Calu3 (cell line): ENCODE measurements around the gene ACSBG1. TPM values are rescaled to one million over a fixed set of nuclear protein-coding genes. Genes with fewer than 3 reads are reported as not detected.
A peak's percentile ranks its signal among the peaks of the same experiment; 100 is the strongest.

Experiments
- BruUV-seq: library from RNA; stranded (reverse); fragments of 400-500 nt; replicated peaks from 2 replicates; lab custom pipeline; 2021; lab: Mats Ljungman, UMichigan
- CTCF ChIA-PET: fragments of 300-600 bp; sonication (Branson Sonifier 250); formaldehyde crosslinking; loops from one replicate; lab custom pipeline; 2022; ENCODE audit warnings: antibody characterized with exemption; lab: Charles Lee
- DNase-seq: peaks from one replicate; pipeline ENCODE4 v3.0.0; 2022
- H3K27ac Mint-ChIP-seq: one replicate; pipeline ENCODE4 v1.8.0; 2022; ENCODE audit warnings: mixed read lengths; ENCODE audit not compliant: unreplicated experiment
- H3K27me3 Mint-ChIP-seq: one replicate; pipeline ENCODE4 v1.8.0; 2022; ENCODE audit warnings: mixed read lengths; ENCODE audit not compliant: unreplicated experiment
- H3K36me3 Mint-ChIP-seq: one replicate; pipeline ENCODE4 v1.8.0; 2022; ENCODE audit warnings: mild to moderate bottlenecking, moderate library complexity, mixed read lengths; ENCODE audit not compliant: insufficient read depth, unreplicated experiment
- H3K4me1 Mint-ChIP-seq: one replicate; pipeline ENCODE4 v1.8.0; 2022; ENCODE audit warnings: mild to moderate bottlenecking, low read depth, mixed read lengths; ENCODE audit not compliant: unreplicated experiment
- H3K4me3 Mint-ChIP-seq: one replicate; pipeline ENCODE4 v1.8.0; 2022; ENCODE audit warnings: mild to moderate bottlenecking, low read depth, moderate library complexity, mixed read lengths; ENCODE audit not compliant: unreplicated experiment
- H3K9me3 Mint-ChIP-seq: one replicate; pipeline ENCODE4 v1.8.0; 2022; ENCODE audit warnings: low read depth, mixed read lengths; ENCODE audit not compliant: unreplicated experiment
- intact Hi-C: fragments of 100-400 bp; cut with micrococcal nuclease; formaldehyde crosslinking; loops from one replicate; pipeline ENCODE4 v1.10.0; 2022; ENCODE audit not compliant: unreplicated experiment
- total RNA-seq: library from RNA; stranded (reverse); gene quantifications from 2 replicates; pipeline ENCODE4 v1.2.3, GENCODE V29; 2022
- TF ChIP-seq, protein P1 (sequence below): fragments of 200-600 bp; IDR thresholded peaks from one replicate; pipeline ENCODE4 v1.8.0; 2022; ENCODE audit warnings: antibody characterized with exemption; ENCODE audit not compliant: unreplicated experiment

ACSBG1 gene
- total RNA-seq, 1 experiment from 2014 or later = 0.45 TPM

DNA sequence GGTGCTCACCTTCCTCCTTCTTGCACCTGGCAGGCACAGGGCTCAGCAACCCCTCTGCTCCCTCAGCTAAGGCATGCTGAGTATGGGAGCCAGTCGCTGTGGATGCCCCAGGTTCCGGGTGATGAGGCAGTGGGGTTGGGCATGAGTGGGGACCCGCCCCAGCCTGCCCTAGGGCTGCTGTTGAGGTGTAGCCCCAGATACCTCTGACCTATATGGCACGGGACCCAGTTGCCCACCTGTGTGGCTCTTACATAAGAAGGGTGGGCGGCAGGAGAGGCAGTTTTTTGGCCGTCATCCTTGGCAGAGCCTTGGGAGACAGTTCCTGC lies 21.0 kb downstream of the ACSBG1 start:
- CTCF ChIA-PET = no interaction called here

DNA sequence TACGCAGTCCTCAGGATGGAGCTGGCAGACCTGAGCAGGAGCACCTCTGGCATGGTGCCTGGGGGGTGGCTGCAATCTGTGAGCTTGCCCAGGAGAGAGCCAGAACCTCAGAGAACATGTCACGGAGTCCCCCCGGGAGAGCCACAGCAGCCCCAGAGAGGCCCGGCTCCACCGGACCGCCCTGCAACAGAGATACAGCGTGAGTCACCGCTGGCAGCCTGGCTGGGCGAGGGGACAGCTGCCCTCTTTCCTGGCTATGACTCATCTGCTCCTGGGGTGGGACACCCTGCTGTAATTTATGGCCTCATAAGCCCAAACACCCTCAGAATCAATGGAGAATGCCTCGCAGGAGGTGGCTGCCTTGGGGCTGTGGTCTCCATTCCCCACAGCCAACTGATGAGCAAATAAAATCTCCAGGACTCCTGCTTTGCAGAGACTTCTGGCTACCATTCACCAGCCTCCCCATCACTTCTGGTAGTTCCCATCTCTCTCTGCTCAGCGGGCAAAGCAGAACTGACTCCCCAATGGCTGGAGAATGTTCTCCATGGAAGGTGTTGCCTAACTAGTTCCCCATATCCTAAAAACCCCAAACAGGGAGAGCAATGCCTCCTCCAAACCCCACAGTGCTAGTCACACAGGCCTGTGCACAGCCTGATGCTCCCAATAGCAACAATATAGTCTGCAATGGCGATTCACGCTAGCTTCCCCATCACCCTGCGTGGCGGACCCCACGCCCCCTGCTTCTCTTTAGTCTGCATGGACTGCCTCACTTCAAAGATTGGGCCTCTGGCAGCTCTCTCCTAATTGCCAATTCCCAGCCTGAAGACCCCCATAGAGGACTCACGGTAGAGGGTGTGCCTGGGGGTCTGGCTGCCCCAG lies 21.6 kb downstream of the ACSBG1 start:
- no peaks in the 10 kb centered on the region for H3K27me3 Mint-ChIP-seq
- peaks cover 75% of the 10 kb centered on the region for H3K4me1 Mint-ChIP-seq
- no TSS peak for BruUV-seq
- H3K36me3 Mint-ChIP-seq = peaks cover 12% of the 10 kb centered on the region
- H3K4me3 Mint-ChIP-seq = no peak overlapping the region
- intact Hi-C loops = no loop called here
- DNase-seq = peak; percentile 88
- TF ChIP-seq, protein P1, sequence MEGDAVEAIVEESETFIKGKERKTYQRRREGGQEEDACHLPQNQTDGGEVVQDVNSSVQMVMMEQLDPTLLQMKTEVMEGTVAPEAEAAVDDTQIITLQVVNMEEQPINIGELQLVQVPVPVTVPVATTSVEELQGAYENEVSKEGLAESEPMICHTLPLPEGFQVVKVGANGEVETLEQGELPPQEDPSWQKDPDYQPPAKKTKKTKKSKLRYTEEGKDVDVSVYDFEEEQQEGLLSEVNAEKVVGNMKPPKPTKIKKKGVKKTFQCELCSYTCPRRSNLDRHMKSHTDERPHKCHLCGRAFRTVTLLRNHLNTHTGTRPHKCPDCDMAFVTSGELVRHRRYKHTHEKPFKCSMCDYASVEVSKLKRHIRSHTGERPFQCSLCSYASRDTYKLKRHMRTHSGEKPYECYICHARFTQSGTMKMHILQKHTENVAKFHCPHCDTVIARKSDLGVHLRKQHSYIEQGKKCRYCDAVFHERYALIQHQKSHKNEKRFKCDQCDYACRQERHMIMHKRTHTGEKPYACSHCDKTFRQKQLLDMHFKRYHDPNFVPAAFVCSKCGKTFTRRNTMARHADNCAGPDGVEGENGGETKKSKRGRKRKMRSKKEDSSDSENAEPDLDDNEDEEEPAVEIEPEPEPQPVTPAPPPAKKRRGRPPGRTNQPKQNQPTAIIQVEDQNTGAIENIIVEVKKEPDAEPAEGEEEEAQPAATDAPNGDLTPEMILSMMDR = no peak
- H3K9me3 Mint-ChIP-seq = no peaks in the 10 kb centered on the region
- CTCF ChIA-PET = interaction anchor here (0.7 to 1.4 kb wide), 3 partner anchors 10 to 105 kb away, joined by 3 to 5 read pairs (median 4); no protein-coding TSS in a partner anchor
- peak overlapping the region; percentile 33 for H3K27ac Mint-ChIP-seq

More for the DNA sequence above, 21.0 kb downstream of the ACSBG1 start:
- BruUV-seq = no TSS peak
- Mint-ChIP-seq H3K27ac (no peak overlapping the region), H3K36me3 (peaks cover 12% of the 10 kb centered on the region), H3K27me3 (no peaks in the 10 kb centered on the region), H3K4me1 (peaks cover 74% of the 10 kb centered on the region), H3K9me3 (no peaks in the 10 kb centered on the region), H3K4me3 (no peak overlapping the region)
- TF ChIP-seq, protein P1 = no peak
- DNase-seq = no peak
- intact Hi-C loops = no loop called here

DNA sequence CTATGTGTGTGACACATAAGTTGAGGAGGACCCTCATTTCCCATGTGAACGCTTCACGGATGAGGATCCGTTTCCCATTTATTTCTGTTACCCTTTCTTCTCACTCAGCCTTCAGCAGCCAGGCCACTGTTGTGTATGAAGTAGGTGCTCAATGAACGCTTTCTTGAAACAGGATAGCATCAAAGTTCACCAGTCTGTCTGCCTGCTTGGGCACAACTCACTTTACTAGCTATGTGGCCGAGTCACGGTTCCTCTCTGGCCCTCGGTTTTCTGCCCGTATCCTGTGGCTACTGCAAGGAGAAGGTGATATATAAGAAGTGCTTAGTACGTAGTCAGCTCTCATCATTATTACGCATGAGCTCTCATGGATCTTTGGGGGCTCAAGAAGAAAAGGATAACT lies 22.4 kb downstream of the ACSBG1 start:
- Mint-ChIP-seq H3K4me1 (peaks cover 79% of the 10 kb centered on the region), H3K36me3 (peaks cover 12% of the 10 kb centered on the region), H3K27ac (peak overlapping the region; percentile 33), H3K4me3 (no peak overlapping the region), H3K27me3 (no peaks in the 10 kb centered on the region), H3K9me3 (no peaks in the 10 kb centered on the region)
- no TSS peak for BruUV-seq
- intact Hi-C loops = no loop called here
- no peak for DNase-seq
- TF ChIP-seq, protein P1 = no peak
- CTCF ChIA-PET = interaction anchor here (0.5 to 1.4 kb wide), 4 partner anchors 9 to 104 kb away, joined by 3 to 5 read pairs (median 4); no protein-coding TSS in a partner anchor

DNA sequence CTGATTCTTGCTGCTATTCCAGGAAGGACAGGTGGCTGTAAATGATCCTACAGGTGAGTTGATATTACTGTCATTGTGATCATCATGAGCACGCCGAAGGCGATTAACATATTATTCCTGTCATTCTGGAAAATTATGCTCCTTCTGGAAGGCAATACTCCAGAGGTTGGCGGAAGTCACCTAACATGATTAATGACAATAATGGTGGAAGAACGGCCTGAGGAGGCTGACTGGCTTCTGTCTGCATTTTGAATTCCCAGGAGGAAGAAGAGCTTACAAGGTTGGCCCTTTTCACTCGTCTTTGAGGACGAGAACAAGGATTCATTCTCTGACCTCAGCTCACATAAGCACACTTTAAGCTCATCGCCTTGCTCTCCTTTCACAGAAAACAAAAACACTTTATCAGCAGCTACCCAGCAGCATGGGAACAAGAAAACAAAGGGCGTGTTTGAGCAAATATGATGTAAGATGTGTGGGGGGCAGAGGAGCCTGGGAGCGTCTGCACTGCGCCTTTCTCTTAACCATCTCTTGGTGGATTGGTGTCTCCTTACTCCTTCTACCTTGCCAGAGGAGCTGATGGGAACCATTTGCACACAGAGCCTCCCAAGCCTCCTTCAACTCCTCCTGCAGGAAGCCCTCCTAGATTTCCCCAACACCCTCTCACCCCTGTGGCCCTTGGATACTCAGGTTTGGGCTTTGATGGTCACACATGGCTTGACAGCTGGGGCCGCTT lies 23.0 kb downstream of the ACSBG1 start:
- Mint-ChIP-seq H3K9me3 (no peaks in the 10 kb centered on the region), H3K4me1 (peaks cover 73% of the 10 kb centered on the region), H3K36me3 (peaks cover 8% of the 10 kb centered on the region), H3K27me3 (no peaks in the 10 kb centered on the region), H3K27ac (peak overlapping the region; percentile 66), H3K4me3 (no peak overlapping the region)
- CTCF ChIA-PET = interaction anchor here (0.5 to 1.4 kb wide), 2 partner anchors 21 to 103 kb away, joined by 4 read pairs; no protein-coding TSS in a partner anchor
- intact Hi-C loops = no loop called here
- no peak for DNase-seq
- TF ChIP-seq, protein P1 = no peak
- no TSS peak for BruUV-seq
